NCI-H226 (cell line): Measurements from ENCODE around the gene VWA7.
A peak's percentile ranks its signal among the peaks of the same experiment; 100 is the strongest.

Experiments used
- DNase-seq: peaks from one replicate; pipeline ENCODE4 v3.0.0-alpha.2; 2015

VWA7 gene

DNA sequence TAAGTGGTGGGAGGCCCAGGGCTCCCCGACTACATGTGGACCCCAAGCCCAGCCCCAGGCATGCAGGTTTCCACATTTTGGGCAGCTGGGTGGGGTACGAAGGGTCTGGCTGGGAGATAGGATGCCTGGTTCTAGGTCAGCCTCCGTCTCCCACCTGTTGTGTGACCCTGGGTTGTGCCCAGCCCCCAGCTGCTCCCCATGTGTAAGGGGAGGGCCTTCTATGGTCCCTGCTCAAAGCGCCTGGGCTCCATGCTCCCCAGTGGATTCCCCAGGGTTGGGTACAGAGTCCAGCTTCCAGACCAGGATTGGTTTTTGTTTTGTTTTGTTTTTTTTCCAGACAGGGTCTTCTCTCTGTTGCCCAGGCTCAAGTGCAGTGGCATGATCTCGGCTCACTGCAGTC lies 1.1 kb upstream of the VWA7 start:
- DNase-seq: no peak

DNA sequence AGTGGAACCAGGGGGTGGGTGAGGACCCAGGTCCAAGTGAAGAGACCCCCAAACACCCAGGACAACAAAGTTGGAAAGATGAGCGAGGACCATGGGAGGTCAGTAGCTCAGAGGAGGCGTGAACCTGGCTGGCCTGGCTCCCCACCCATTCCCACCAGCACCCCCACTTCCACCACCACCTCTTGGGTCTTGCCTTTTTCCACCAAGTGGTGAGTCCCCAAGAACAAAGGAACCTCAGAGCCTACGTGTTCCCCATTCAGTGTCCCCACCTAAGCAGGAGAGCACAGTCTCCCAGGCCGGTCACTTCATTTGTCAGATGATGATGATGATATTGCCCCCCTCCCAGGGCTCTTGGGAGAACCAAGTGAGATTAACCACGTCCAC lies 531 bp upstream of the VWA7 start:
- DNase-seq: no peak

GRCh38 chr6:31776485-31776988 lies 591 bp downstream of the VWA7 start:
- DNase-seq: no peak

DNA sequence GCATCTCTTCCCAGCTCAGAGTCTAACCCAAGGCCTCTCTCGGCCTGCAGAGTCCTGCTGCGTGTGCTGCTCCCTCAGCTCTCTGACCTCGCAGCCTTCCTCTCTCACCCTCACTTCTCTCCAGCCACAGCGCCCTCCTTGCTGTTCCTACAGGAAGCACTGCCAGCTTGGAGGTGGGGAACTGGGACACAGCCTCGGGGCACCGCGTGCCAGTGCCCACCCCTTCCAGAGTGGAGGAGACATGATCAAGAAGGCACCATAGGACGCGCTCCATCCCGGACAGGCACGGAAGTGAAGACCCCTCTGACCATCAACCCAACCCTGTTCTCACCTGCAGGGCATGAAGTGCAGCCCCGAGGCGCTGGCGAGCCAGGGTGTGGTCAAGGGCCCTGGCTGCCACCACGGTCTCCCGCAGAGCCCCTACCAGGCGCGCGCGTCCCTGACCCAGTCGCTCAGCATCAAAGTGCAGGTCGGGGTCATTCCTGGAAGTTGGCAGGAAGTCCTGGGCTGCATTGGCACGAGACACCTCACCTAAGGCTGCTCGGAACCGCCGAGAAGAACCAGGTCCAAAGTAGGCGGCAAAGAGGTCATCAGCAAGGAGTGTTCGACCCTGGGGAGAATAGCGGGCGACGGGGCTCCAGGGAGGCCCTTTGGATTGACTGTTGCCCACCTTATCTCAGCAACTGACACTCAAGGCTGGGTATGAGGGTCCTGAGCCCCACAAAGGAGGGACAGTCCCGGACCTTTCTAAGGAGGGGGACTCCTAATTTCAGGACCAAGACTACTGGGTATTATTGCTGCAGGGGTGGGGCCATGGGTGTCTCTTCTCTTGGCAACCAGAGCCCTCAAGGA lies 1.3 kb downstream of the VWA7 start:
- no peak for DNase-seq

GRCh38 chr6:31775184-31775583 lies 1.9 kb downstream of the VWA7 start:
- DNase-seq: no peak

DNA sequence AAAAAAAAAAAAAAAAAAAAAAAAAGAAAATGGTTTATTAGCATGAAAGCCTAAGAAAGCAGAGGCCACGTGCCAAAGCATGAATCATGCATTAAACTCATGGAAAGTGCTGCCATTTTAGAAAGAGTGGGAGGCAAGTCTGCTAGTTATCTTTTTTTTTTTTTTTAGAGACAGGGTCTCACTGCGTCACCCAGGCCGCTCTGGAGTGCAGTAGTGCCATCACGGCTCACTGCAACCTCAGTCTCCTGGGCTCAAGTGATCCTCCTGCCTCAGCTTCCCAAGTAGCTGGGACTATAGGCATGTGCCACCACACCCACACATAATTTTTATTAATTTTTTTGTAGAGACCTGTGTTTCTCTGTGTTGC lies 5.2 kb downstream of the VWA7 start:
- DNase-seq: no peak

- no peak for DNase-seq
These were observed 6.3 kb downstream of the VWA7 start for GRCh38 chr6:31770860-31771259.

DNA sequence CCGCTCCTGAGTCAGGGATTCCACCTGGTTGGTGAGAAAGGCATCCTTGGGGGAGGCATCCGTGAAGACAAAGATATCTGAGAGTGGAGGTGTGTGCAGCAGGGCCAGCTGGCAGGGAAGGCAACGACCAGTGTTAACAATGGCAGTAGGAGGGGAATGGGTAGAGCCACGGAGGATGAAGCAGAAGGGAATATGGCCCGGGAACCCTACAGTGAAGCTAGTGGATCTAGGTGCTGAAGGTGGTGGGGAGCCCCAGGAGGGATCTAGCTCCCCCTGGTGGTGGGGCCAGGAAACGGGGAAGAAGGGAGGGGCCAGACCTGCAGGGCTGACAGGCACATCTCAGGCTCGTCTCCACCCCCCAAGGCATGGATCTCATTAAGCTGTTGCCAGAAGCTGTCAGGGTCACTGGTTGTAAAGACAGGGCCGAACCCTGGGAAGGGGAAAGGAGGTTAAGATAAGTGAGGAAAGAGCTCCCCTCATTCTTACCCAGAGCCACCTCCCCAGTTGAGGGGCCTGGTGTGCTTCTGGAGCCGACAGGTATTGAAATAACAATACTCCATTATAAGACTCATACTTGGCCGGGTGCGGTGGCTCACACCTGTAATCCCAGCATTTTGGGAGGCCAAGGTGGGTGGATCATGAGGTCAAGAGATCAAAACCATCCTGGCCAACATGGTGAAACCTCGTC lies 7.3 kb downstream of the VWA7 start:
- peak; percentile 39 for DNase-seq

- no peak for DNase-seq
These were observed 8.5 kb downstream of the VWA7 start for GRCh38 chr6:31768363-31769257.

DNA sequence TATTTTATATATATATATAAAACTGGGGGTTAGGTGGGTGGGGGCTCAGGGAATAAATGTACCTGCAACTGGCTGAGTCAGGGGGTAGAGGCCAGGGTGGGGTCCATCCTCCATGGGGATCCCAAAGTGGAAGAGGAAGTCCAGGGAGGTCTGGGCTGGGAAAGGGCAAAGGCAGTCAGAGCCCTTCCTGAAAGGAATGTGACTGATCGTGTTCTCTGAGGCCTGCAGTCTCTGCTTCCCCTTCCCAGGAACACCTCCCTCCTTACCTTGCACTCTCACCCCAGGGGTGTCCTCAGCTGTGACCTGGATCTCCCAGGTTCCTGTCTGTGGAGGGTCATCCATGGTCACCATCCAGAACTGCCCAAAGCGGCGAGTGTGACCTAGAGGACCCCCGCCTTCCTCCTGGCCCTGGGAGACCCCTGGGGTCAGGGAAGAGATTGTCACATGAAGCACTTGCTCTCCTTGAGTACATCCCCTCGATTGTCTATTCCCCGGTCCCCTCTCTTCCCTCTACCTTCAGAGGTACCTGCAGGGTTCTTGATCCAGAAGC lies 10.0 kb downstream of the VWA7 start:
- no peak for DNase-seq

DNA sequence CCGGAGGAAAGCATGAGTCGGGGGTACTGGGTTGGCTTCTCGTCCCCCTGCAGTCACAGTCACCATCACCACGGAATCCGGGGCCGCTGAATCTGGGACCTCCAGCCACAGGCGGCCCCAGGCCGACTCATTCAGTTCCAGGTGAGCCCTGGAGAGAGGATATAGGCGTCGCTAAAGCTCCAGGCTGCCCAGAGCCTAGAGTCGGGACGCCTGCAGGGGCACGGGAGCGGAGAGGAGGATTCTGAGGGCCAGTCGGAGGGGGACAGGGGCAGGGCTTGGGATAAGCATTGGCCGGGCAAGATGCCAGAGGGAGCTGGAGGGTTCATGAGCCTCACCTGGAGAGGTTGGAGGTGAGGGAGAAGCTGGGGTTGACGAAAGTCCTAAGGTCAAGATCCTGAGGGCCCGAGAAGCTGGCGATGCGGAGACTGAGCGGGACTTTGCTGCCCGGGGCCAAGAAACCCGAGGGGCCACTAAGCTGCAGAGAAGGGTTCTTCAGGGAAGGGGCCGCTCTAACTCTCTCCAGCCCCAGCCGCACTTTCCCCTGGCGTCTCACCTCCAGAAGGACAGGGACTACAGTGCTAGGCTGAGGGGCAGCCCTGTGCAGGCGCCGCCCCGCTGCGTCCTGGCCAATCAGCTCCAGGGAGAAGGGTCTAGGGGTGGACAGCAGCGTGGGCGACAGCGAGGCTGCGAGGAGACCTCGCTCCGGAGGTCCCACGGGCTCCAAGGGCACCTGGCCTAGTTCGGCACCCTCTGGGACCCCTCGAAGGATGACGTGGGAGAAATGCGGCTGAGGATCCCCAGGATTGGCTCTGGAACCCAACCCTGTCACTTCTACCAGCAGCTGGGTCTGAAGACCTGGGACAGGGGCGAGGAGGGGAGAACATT lies 11.0 kb downstream of the VWA7 start:
- DNase-seq: no peak

DNA sequence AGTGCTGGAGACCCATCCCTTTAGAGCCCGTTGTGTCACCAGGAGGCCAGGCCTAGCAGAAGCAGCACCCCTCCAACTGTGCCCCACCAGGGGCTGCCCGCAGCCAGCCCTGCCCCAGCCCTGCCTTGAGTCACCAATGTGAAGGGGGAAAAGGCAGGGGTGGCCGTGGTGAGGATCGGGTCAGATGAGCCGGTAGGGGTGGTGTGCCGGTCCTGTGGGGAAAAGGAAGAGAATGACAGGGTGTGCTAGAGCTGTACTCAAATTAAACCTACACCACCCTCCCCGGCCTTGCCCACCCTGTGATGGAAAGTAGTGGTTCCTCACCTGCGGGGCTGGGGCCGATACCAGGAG lies 11.6 kb downstream of the VWA7 start:
- DNase-seq: no peak

DNA sequence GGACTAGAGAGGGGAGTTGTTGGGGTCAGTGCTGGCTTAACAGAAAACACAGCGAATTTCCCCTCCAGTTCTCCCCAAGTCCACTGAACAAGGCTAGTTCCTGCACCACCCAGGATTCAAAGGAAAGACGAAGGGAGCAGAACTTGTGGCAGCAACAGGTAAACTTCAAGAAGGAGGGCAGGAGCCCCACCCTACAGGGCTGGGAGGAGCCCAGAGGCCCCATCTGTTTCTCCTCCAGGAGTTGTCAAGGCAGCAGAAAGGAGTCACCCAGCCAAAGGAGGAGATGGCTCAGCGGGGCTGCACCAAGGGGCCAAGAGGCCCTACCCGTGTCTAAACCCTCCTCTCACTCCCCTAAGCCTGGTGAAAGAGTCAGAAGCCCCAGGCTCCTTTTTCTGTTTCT lies 12.9 kb downstream of the VWA7 start:
- no peak for DNase-seq

GRCh38 chr6:31763619-31763940 lies 13.5 kb downstream of the VWA7 start:
- peak; percentile 48 for DNase-seq

- DNase-seq: no peak
These were observed 14.1 kb downstream of the VWA7 start for GRCh38 chr6:31762878-31763618.

GRCh38 chr6:31762356-31762755 lies 14.8 kb downstream of the VWA7 start, which contains the start of gene SAPCD1:
SAPCD1 (plus strand) TSS chr6:31762656; CDS start chr6:31763055, 399 bp downstream.
- DNase-seq: no peak

GRCh38 chr6:31761343-31761742 lies 15.8 kb downstream of the VWA7 start:
- DNase-seq: no peak

DNA sequence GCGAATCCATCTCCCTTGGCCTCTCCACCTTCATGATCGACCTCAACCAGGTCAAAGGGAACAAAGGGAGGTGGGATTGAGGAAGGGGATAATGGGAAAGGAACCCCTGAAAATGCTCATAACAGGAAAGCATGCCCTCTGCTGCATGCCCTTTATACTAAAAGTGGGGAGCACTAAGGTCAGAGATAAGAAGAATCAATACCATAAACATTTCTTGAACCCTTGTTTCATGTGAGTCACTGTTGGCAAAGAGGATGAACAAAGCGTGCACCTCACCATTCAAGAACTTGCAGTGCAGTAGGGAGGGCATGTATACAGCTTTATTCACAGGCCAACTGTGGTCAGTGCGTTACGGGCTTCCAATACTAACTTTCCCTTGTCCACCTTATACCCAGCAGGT lies 16.3 kb downstream of the VWA7 start:
- no peak for DNase-seq

DNA sequence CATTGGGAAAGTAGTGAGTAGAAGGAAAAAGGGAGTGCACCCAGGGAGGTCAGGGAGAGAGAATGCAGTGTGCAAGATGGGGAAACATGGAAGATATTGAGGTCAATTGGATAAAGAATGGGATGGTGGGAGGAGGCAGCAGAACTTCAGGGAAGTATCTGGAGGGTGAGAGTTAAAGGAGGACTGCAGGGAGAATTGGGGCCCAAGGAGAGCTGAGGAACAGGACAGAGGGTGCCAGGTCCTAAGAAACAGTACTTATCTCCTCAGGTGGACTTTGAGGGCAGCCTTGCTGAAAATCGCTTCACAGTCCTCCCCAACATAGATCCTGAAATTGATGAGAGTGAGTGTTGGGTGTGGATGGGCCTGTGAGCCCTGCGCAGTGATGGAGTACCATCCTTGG lies 18.8 kb downstream of the VWA7 start:
- no peak for DNase-seq

GRCh38 chr6:31752739-31753319 lies 24.3 kb downstream of the VWA7 start:
- DNase-seq: peak; percentile 55
